ENCODE data around the gene GMIP. TPM values are rescaled to one million over a fixed set of nuclear protein-coding genes. Genes with fewer than 3 reads are reported as not detected.

Gene GMIP
- total and polyA plus RNA-seq, 2 of the 13 experiments (the other 11 are each of a cell fraction or from before 2014, with no cell fraction given), result 1.5 to 1.8 TPM

DNA sequence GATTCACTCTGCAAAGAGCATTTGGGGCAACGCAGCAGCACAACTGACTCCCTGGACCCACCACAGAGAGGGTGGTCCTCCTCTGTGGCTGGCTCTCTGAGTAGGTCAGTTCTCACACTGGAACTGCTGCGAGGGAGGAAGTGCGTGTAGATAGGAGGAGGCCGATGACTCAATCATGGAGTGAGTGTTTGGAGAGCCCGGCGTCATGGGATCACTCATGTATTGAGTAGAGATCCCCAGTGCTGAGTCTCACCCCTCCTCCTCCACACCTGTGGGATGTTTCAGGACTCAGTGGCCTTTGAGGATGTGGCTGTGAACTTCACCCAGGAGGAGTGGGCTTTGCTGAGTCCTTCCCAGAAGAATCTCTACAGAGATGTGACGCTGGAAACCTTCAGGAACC, 34.1 kb upstream of the GMIP start (continued):
- TF ChIP-seq SP140L (CRISPR knock-in tag; IDR thresholded peaks at IDR 0.05; ENCODE audit: borderline replicate concordance) (no peak), MAZ (IDR thresholded peaks at IDR 0.05; ENCODE audit: borderline replicate concordance, low read depth, low read length) (no peak), MAZ (CRISPR knock-in tag; IDR thresholded peaks at IDR 0.05; ENCODE audit: low read depth) (no peak), FOXO1 (CRISPR knock-in tag; IDR thresholded peaks at IDR 0.05) (no peak)
- TF ChIP-seq, protein P1, sequence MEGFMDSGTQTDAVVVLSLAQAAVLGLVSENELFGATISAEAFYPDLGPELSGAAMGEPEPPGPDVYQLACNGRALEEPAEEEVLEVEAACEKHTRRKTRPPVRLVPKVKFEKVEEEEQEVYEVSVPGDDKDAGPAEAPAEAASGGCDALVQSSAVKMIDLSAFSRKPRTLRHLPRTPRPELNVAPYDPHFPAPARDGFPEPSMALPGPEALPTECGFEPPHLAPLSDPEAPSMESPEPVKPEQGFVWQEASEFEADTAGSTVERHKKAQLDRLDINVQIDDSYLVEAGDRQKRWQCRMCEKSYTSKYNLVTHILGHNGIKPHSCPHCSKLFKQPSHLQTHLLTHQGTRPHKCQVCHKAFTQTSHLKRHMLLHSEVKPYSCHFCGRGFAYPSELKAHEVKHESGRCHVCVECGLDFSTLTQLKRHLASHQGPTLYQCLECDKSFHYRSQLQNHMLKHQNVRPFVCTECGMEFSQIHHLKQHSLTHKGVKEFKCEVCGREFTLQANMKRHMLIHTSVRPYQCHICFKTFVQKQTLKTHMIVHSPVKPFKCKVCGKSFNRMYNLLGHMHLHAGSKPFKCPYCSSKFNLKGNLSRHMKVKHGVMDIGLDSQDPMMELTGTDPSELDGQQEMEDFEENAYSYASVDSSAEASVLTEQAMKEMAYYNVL (CRISPR knock-in tag; IDR thresholded peaks at IDR 0.05; ENCODE audit: borderline replicate concordance), result no peak
- TF ChIP-seq, protein P2, sequence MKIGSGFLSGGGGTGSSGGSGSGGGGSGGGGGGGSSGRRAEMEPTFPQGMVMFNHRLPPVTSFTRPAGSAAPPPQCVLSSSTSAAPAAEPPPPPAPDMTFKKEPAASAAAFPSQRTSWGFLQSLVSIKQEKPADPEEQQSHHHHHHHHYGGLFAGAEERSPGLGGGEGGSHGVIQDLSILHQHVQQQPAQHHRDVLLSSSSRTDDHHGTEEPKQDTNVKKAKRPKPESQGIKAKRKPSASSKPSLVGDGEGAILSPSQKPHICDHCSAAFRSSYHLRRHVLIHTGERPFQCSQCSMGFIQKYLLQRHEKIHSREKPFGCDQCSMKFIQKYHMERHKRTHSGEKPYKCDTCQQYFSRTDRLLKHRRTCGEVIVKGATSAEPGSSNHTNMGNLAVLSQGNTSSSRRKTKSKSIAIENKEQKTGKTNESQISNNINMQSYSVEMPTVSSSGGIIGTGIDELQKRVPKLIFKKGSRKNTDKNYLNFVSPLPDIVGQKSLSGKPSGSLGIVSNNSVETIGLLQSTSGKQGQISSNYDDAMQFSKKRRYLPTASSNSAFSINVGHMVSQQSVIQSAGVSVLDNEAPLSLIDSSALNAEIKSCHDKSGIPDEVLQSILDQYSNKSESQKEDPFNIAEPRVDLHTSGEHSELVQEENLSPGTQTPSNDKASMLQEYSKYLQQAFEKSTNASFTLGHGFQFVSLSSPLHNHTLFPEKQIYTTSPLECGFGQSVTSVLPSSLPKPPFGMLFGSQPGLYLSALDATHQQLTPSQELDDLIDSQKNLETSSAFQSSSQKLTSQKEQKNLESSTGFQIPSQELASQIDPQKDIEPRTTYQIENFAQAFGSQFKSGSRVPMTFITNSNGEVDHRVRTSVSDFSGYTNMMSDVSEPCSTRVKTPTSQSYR (CRISPR knock-in tag; IDR thresholded peaks at IDR 0.05; ENCODE audit: borderline replicate concordance), result no peak
- TF ChIP-seq, protein P3, sequence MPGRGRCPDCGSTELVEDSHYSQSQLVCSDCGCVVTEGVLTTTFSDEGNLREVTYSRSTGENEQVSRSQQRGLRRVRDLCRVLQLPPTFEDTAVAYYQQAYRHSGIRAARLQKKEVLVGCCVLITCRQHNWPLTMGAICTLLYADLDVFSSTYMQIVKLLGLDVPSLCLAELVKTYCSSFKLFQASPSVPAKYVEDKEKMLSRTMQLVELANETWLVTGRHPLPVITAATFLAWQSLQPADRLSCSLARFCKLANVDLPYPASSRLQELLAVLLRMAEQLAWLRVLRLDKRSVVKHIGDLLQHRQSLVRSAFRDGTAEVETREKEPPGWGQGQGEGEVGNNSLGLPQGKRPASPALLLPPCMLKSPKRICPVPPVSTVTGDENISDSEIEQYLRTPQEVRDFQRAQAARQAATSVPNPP (CRISPR knock-in tag; IDR thresholded peaks at IDR 0.05), result no peak

Data from HepG2 (cell line).